ENCODE results near the gene GPR158. TPM values are rescaled to one million over a fixed set of nuclear protein-coding genes. Genes with fewer than 3 reads are reported as not detected.

GPR158 gene
- total and polyA plus RNA-seq, 11 donors = 0.05 TPM; not detected in 9

- H3K9me3 ChIP-seq = peaks cover 0 to 14% (median 5%) of the 10 kb centered on the region in 12 donors
- no peaks in the 10 kb centered on the region for H3K36me3 ChIP-seq
- no peak overlapping the region for H3K4me3 ChIP-seq
- TF ChIP-seq CTCF (IDR thresholded peaks at IDR 0.05) = no peak
- TF ChIP-seq POLR2A (IDR thresholded peaks at IDR 0.05) = no peak
- 80 to 86% (median 84%) methylated on average over 5 of the region's 5 CpGs for WGBS, 4 donors
- H3K4me1 ChIP-seq = no peaks in the 10 kb centered on the region
- DNase-seq = no peak
- no peak overlapping the region for H3K27ac ChIP-seq
- H3K27me3 ChIP-seq = no peaks in the 10 kb centered on the region
- intact Hi-C loops (cut with DNase I) = loop anchor here in 1 of 10 donors (10.0 kb wide), 1 partner anchor 58 kb away; no protein-coding TSS in a partner anchor
- ATAC-seq = no peak
These were observed 312.5 kb downstream of the GPR158 start for GRCh38 chr10:25487266-25487665.

- intact Hi-C loops (cut with DNase I) = loop anchor here in 1 of 10 donors (2.0 to 5.0 kb wide), 2 partner anchors 51 to 185 kb away; no protein-coding TSS in a partner anchor
- no peak overlapping the region for H3K27ac ChIP-seq
- H3K9me3 ChIP-seq = no peaks in the 10 kb centered on the region
- ATAC-seq = no peak
- DNase-seq = no peak
- no peaks in the 10 kb centered on the region for H3K4me1 ChIP-seq
- 81 to 96% (median 86%) methylated on average over 1 of the region's 1 CpG for WGBS, 4 donors
- H3K36me3 ChIP-seq = no peaks in the 10 kb centered on the region
- TF ChIP-seq CTCF (IDR thresholded peaks at IDR 0.05) = no peak
- TF ChIP-seq POLR2A (IDR thresholded peaks at IDR 0.05) = no peak
- H3K27me3 ChIP-seq = no peaks in the 10 kb centered on the region
- no peak overlapping the region for H3K4me3 ChIP-seq
These were observed 317.2 kb downstream of the GPR158 start for GRCh38 chr10:25492040-25492439.

- no peak for TF ChIP-seq CTCF (IDR thresholded peaks at IDR 0.05)
- no peak for TF ChIP-seq POLR2A (IDR thresholded peaks at IDR 0.05)
- no peaks in the 10 kb centered on the region for H3K36me3 ChIP-seq
- no peak for DNase-seq
- intact Hi-C loops (cut with DNase I) = loop anchor here in 1 of 10 donors (2.0 to 5.0 kb wide), 2 partner anchors 52 to 185 kb away; no protein-coding TSS in a partner anchor
- peak overlapping the region in 1 of 12 donors; percentile 48 for H3K27ac ChIP-seq
- H3K4me1 ChIP-seq = no peaks in the 10 kb centered on the region
- ATAC-seq = no peak
- H3K9me3 ChIP-seq = no peaks in the 10 kb centered on the region
- no peaks in the 10 kb centered on the region for H3K27me3 ChIP-seq
- H3K4me3 ChIP-seq = no peak overlapping the region
These were observed 317.9 kb downstream of the GPR158 start for GRCh38 chr10:25492680-25493079.

- Histone ChIP-seq H3K27me3 (no peaks in the 10 kb centered on the region), H3K9me3 (no peaks in the 10 kb centered on the region), H3K36me3 (no peaks in the 10 kb centered on the region), H3K4me3 (no peak overlapping the region), H3K27ac (peak overlapping the region in 1 of 12 donors; percentile 48), H3K4me1 (no peaks in the 10 kb centered on the region)
- intact Hi-C loops (cut with DNase I) = loop anchor here in 1 of 10 donors (2.0 to 5.0 kb wide), 2 partner anchors 53 to 186 kb away; no protein-coding TSS in a partner anchor
- ATAC-seq (peak; percentile 94 to 99 (median 96)), DNase-seq (peak in 2 of 5 donors; percentile 8 to 27)
- TF ChIP-seq POLR2A (IDR thresholded peaks at IDR 0.05) = no peak
- 3 to 10% (median 6%) methylated on average over 3 to 4 of the region's 4 CpGs for WGBS, 4 donors
These were observed 318.5 kb downstream of the GPR158 start for GRCh38 chr10:25493122-25493893.
